Measurements from ENCODE around the gene MIS18A.

The MIS18A gene

DNA sequence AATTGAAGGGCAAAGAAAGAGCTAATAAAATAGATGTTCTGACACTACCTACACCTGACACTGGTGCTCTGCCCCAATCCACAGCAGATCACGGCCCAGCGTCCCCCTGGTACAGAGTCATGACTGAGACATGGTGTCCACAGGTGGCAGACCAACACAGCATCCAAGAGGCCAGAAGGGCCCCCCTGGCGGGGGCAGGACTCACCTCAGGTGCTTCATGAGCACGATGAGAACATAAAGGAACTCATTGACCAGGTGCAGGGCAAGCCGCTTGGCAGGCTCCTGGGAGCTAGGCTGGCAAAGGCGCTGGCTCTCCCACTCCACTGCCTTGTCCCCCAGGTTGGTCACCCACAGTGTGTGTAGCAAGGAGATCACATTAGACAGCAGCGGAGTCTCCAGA lies 40.2 kb upstream of the MIS18A start:
- Histone ChIP-seq H2AFZ (ENCODE audit: low read length) (no peak overlapping the region), H3K9me3 (replicated peaks in 1 of 2; ENCODE audit: control insufficient read depth in 2 of 2, insufficient read depth in 1 of 2, low read depth in 1 of 2, low read length in 2 of 2) (no peaks in the 10 kb centered on the region), H2AK5ac (ENCODE audit: low read depth, low read length) (no peak overlapping the region), H3K36me3 (replicated peaks in 1 of 2; ENCODE audit: control insufficient read depth in 2 of 2, insufficient read depth in 2 of 2, low read length in 2 of 2) (peaks cover 48 to 98% of the 10 kb centered on the region in 2 donors), H3K14ac (ENCODE audit: low read length) (no peak overlapping the region), H3K27ac (replicated peaks; ENCODE audit: low read length) (no peak overlapping the region), H3K18ac (ENCODE audit: low read length) (no peak overlapping the region), H2BK120ac (ENCODE audit: low read depth, low read length) (no peak overlapping the region), H3K23ac (ENCODE audit: low read depth, low read length, poor library complexity) (no peak overlapping the region), H3K79me1 (ENCODE audit: low read depth, low read length) (no peaks in the 10 kb centered on the region), H3K4ac (ENCODE audit: low read length) (no peak overlapping the region), H3K27me3 (ENCODE audit: control insufficient read depth in 3 of 3, insufficient read depth in 3 of 3, low read depth in 1 of 3, low read length in 3 of 3) (no peaks in the 10 kb centered on the region), H3K9ac (ENCODE audit: low read depth, low read length, poor library complexity) (no peak overlapping the region), H3K4me3 (ENCODE audit: low read length in 2 of 2) (no peak overlapping the region), H2BK5ac (ENCODE audit: low read length) (no peak overlapping the region), H2BK12ac (ENCODE audit: low read length) (no peak overlapping the region), H4K8ac (ENCODE audit: low read depth, low read length) (no peak overlapping the region), H3K4me1 (ENCODE audit: control insufficient read depth in 2 of 2, insufficient read depth in 1 of 2, low read depth in 1 of 2, low read length in 2 of 2) (peaks cover 0 to 3% of the 10 kb centered on the region in 2 donors), H4K91ac (ENCODE audit: low read depth, low read length, poor library complexity) (no peak overlapping the region), H2BK15ac (ENCODE audit: low read length) (no peak overlapping the region), H3K4me2 (ENCODE audit: insufficient read depth, low read length, poor library complexity, severe bottlenecking) (no peak overlapping the region)
- no peak for DNase-seq (ENCODE audit: low spot score)
- no CpG with 5 or more reads among the region's 7 CpGs for WGBS, 2 donors (ENCODE audit: extremely low coverage in 2 of 2, insufficient read length in 2 of 2, insufficient replicate concordance in 1 of 2)

DNA sequence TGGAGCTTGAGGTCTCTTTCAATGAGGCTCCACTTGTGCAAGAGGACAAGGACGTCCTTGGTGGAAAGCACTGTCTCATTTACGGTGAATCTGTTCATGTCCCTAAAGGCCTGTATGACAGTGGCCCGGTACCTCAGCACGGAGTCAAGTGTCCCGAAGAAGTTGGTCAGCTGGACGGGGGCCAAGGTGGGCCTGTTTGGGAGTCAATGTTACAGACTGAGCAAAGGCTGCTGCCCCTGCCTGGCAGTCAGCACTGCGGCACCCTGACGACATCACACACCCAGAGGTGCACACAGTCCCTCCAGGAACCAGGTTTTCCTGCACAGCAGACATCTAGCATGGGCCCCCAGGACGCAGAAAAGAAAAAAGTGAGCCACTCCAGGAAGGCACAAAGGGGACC lies 38.9 kb upstream of the MIS18A start:
- Histone ChIP-seq H3K23ac (ENCODE audit: low read depth, low read length, poor library complexity) (no peak overlapping the region), H3K9ac (ENCODE audit: low read depth, low read length, poor library complexity) (no peak overlapping the region), H2BK12ac (ENCODE audit: low read length) (no peak overlapping the region), H3K9me3 (replicated peaks in 1 of 2; ENCODE audit: control insufficient read depth in 2 of 2, insufficient read depth in 1 of 2, low read depth in 1 of 2, low read length in 2 of 2) (no peaks in the 10 kb centered on the region), H3K27me3 (ENCODE audit: control insufficient read depth in 3 of 3, insufficient read depth in 3 of 3, low read depth in 1 of 3, low read length in 3 of 3) (no peaks in the 10 kb centered on the region), H2AFZ (ENCODE audit: low read length) (no peak overlapping the region), H3K4me3 (ENCODE audit: low read length in 2 of 2) (no peak overlapping the region), H3K27ac (replicated peaks; ENCODE audit: low read length) (no peak overlapping the region), H2AK5ac (ENCODE audit: low read depth, low read length) (no peak overlapping the region), H3K4me1 (ENCODE audit: control insufficient read depth in 2 of 2, insufficient read depth in 1 of 2, low read depth in 1 of 2, low read length in 2 of 2) (peaks cover 0 to 3% of the 10 kb centered on the region in 2 donors), H3K79me1 (ENCODE audit: low read depth, low read length) (no peaks in the 10 kb centered on the region), H3K36me3 (replicated peaks in 1 of 2; ENCODE audit: control insufficient read depth in 2 of 2, insufficient read depth in 2 of 2, low read length in 2 of 2) (peaks cover 37 to 98% of the 10 kb centered on the region in 2 donors), H3K4ac (ENCODE audit: low read length) (no peak overlapping the region), H3K4me2 (ENCODE audit: insufficient read depth, low read length, poor library complexity, severe bottlenecking) (no peak overlapping the region), H2BK120ac (ENCODE audit: low read depth, low read length) (no peak overlapping the region), H3K18ac (ENCODE audit: low read length) (no peak overlapping the region), H4K8ac (ENCODE audit: low read depth, low read length) (no peak overlapping the region), H2BK5ac (ENCODE audit: low read length) (no peak overlapping the region), H2BK15ac (ENCODE audit: low read length) (no peak overlapping the region), H3K14ac (ENCODE audit: low read length) (no peak overlapping the region), H4K91ac (ENCODE audit: low read depth, low read length, poor library complexity) (no peak overlapping the region)
- no peak for DNase-seq (ENCODE audit: low spot score)
- no CpG with 5 or more reads among the region's 9 CpGs for WGBS, 2 donors (ENCODE audit: extremely low coverage in 2 of 2, insufficient read length in 2 of 2, insufficient replicate concordance in 1 of 2)

DNA sequence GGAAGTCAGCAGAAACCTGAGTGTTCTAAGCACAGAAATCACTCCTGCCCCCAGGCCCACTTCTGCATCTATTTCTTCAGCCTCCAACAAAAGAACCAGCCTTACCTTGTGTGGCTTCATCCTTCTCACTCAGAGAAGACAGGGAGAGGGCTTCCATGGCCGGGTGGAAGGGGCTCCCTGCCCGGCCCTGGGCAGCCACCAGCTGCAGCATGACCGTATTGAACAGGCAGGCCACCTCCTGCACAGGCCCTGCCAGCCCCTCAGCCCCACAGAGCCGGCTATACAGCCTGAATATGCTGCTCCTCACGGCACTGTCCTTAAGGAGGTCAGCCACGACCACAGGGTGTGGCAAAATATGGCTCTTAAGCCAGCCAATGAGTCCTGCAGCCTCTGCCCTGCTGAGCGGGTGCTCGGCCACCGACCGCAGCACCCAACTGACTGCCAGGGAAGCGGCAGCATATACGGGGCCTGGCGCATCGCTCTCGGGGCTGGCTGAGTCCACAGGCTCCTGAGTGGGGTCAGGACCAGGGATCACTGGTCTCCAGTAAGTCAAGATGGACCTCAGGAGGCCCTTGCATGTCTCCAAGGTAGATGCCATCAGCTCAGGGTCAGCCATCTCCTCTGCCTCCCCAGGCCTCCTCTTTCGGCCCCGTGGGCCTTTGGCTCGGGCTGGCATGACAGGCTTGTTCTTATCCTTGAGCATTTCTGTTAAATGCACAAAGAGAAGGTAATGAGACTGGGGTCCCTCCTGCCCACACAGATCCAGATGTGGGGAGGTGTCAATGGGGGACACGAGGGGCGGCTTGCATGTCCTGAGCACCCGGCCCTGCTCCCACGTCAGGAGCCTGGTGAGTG lies 37.7 kb upstream of the MIS18A start:
- H3K4me1 ChIP-seq (ENCODE audit: control insufficient read depth in 2 of 2, insufficient read depth in 1 of 2, low read depth in 1 of 2, low read length in 2 of 2), result peaks cover 0 to 3% of the 10 kb centered on the region in 2 donors
- no peak overlapping the region for H3K9ac ChIP-seq (ENCODE audit: low read depth, low read length, poor library complexity)
- no peak overlapping the region for H4K91ac ChIP-seq (ENCODE audit: low read depth, low read length, poor library complexity)
- no peaks in the 10 kb centered on the region for H3K27me3 ChIP-seq (ENCODE audit: control insufficient read depth in 3 of 3, insufficient read depth in 3 of 3, low read depth in 1 of 3, low read length in 3 of 3)
- no peak overlapping the region for H3K4me2 ChIP-seq (ENCODE audit: insufficient read depth, low read length, poor library complexity, severe bottlenecking)
- H3K36me3 ChIP-seq (replicated peaks in 1 of 2; ENCODE audit: control insufficient read depth in 2 of 2, insufficient read depth in 2 of 2, low read length in 2 of 2), result peaks cover 35 to 97% of the 10 kb centered on the region in 2 donors
- no peak overlapping the region for H3K4ac ChIP-seq (ENCODE audit: low read length)
- H2BK120ac ChIP-seq (ENCODE audit: low read depth, low read length), result no peak overlapping the region
- H3K79me1 ChIP-seq (ENCODE audit: low read depth, low read length), result peaks cover 1% of the 10 kb centered on the region
- no peak overlapping the region for H3K23ac ChIP-seq (ENCODE audit: low read depth, low read length, poor library complexity)
- H3K18ac ChIP-seq (ENCODE audit: low read length), result no peak overlapping the region
- H4K8ac ChIP-seq (ENCODE audit: low read depth, low read length), result no peak overlapping the region
- no peak overlapping the region for H2AK5ac ChIP-seq (ENCODE audit: low read depth, low read length)
- DNase-seq (ENCODE audit: low spot score), result no peak
- no peak overlapping the region for H2BK12ac ChIP-seq (ENCODE audit: low read length)
- H3K9me3 ChIP-seq (replicated peaks in 1 of 2; ENCODE audit: control insufficient read depth in 2 of 2, insufficient read depth in 1 of 2, low read depth in 1 of 2, low read length in 2 of 2), result no peaks in the 10 kb centered on the region
- no peak overlapping the region for H3K4me3 ChIP-seq (ENCODE audit: low read length in 2 of 2)
- no peak overlapping the region for H3K27ac ChIP-seq (replicated peaks; ENCODE audit: low read length)
- H2AFZ ChIP-seq (ENCODE audit: low read length), result no peak overlapping the region
- WGBS, 2 donors (ENCODE audit: extremely low coverage in 2 of 2, insufficient read length in 2 of 2, insufficient replicate concordance in 1 of 2), result no CpG with 5 or more reads among the region's 22 CpGs
- no peak overlapping the region for H3K14ac ChIP-seq (ENCODE audit: low read length)
- no peak overlapping the region for H2BK15ac ChIP-seq (ENCODE audit: low read length)
- no peak overlapping the region for H2BK5ac ChIP-seq (ENCODE audit: low read length)

DNA sequence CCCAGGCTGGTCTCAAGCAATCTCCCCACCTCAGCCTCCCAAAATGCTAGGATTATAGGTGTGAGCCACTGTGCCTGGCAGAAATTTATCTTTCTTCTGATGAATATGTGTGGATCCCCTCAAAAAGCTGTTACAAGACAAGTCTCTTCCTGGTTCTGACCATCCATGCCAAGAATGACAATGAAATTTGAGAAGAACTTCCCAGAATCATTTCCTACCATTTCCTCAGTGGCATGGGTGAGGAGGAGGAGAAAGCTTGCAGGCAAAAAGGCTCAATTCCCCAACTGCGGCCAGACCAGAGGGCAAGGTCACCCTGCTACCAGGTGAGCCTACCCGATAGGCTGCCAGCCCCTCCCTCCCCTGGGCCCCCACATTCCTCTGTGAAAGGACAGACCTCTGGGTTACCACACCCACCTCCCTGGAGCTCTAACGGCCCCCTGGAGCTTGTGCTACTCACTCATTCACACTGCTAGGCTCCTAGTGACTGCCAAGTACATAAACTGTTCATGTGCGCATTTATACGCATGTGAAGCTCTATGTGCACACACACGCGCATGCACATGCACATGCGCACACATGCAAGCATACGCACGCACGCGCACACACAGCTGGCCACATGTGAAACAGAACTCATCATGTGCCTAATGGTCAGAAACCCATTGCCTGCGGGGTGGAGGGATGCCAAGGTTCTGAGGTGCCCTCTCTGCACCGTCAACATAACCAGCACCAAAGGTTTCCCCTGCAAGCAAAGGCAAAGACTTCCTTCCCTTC lies 36.8 kb upstream of the MIS18A start:
- peak overlapping the region; percentile 24 for H3K9ac ChIP-seq (ENCODE audit: low read depth, low read length, poor library complexity)
- H4K91ac ChIP-seq (ENCODE audit: low read depth, low read length, poor library complexity), result no peak overlapping the region
- H3K27ac ChIP-seq (replicated peaks; ENCODE audit: low read length), result no peak overlapping the region
- H3K23ac ChIP-seq (ENCODE audit: low read depth, low read length, poor library complexity), result no peak overlapping the region
- no peak overlapping the region for H2AK5ac ChIP-seq (ENCODE audit: low read depth, low read length)
- no peak overlapping the region for H2BK12ac ChIP-seq (ENCODE audit: low read length)
- H2AFZ ChIP-seq (ENCODE audit: low read length), result no peak overlapping the region
- H4K8ac ChIP-seq (ENCODE audit: low read depth, low read length), result no peak overlapping the region
- no peak overlapping the region for H3K4me2 ChIP-seq (ENCODE audit: insufficient read depth, low read length, poor library complexity, severe bottlenecking)
- no peaks in the 10 kb centered on the region for H3K9me3 ChIP-seq (replicated peaks in 1 of 2; ENCODE audit: control insufficient read depth in 2 of 2, insufficient read depth in 1 of 2, low read depth in 1 of 2, low read length in 2 of 2)
- H2BK5ac ChIP-seq (ENCODE audit: low read length), result no peak overlapping the region
- H3K4me3 ChIP-seq (ENCODE audit: low read length in 2 of 2), result no peak overlapping the region
- H3K14ac ChIP-seq (ENCODE audit: low read length), result no peak overlapping the region
- H3K79me1 ChIP-seq (ENCODE audit: low read depth, low read length), result peaks cover 3% of the 10 kb centered on the region
- H3K18ac ChIP-seq (ENCODE audit: low read length), result no peak overlapping the region
- H3K36me3 ChIP-seq (replicated peaks in 1 of 2; ENCODE audit: control insufficient read depth in 2 of 2, insufficient read depth in 2 of 2, low read length in 2 of 2), result peaks cover 31 to 95% of the 10 kb centered on the region in 2 donors
- H2BK15ac ChIP-seq (ENCODE audit: low read length), result no peak overlapping the region
- H3K4ac ChIP-seq (ENCODE audit: low read length), result no peak overlapping the region
- no peaks in the 10 kb centered on the region for H3K27me3 ChIP-seq (ENCODE audit: control insufficient read depth in 3 of 3, insufficient read depth in 3 of 3, low read depth in 1 of 3, low read length in 3 of 3)
- WGBS, 2 donors (ENCODE audit: extremely low coverage in 2 of 2, insufficient read length in 2 of 2, insufficient replicate concordance in 1 of 2), result no CpG with 5 or more reads among the region's 14 CpGs
- H3K4me1 ChIP-seq (ENCODE audit: control insufficient read depth in 2 of 2, insufficient read depth in 1 of 2, low read depth in 1 of 2, low read length in 2 of 2), result peaks cover 0 to 3% of the 10 kb centered on the region in 2 donors
- H2BK120ac ChIP-seq (ENCODE audit: low read depth, low read length), result no peak overlapping the region
- no peak for DNase-seq (ENCODE audit: low spot score)

Measured in neuronal stem cell (in vitro differentiated cells).